Esophagus squamous epithelium (tissue), 4 donors: ENCODE results near the gene RO60.
"Not testable (repeated sequence)": the region's sequence is repeated elsewhere in the genome, so short reads cannot be mapped to it uniquely, and the experiment has no call there.

Experiments used
- CTCF ChIP-seq, 6 experiments: fragments of 450-650 bp in 4 of 6; fragments of 200-600 bp in 2 of 6; sonication (generic) in 2 of 6; IDR thresholded peaks; one replicate each; pipeline ENCODE4 v1.5.1; 2016 to 2019; ENCODE audit warnings: antibody characterized with exemption in 6 of 6, mild to moderate bottlenecking in 4 of 6, moderate library complexity in 4 of 6
- POLR2A ChIP-seq, 4 donors: fragments of 450-650 bp; IDR thresholded peaks; one replicate each; pipeline ENCODE4 v1.6.1; 2017; ENCODE audit warnings: antibody characterized with exemption in 4 of 4, mild to moderate bottlenecking in 4 of 4, moderate library complexity in 3 of 4

GRCh38 chr1:193032643-193033427 lies 26.6 kb upstream of the RO60 start:
- not testable (repeated sequence) for TF ChIP-seq CTCF, POLR2A (IDR thresholded peaks at IDR 0.05)
